Spleen (tissue), 11 donors: ENCODE data around the gene ASIC1. TPM values are rescaled to one million over a fixed set of nuclear protein-coding genes. Genes with fewer than 3 reads are reported as not detected.

ENCODE experiments used
- DNase-seq: peaks from one replicate; pipeline ENCODE4 v3.0.0-alpha.2; 2020
- H3K27ac ChIP-seq, 8 donors: fragments of 200-600 bp; sonication (generic) in 7 of 8; 1 replicate in 4 of 8; 2 replicates in 4 of 8; pipeline versions ENCODE4 v1.5.0 to v1.8.0; 2016 to 2021; ENCODE audit warnings: inconsistent platforms in 4 of 8, mild to moderate bottlenecking in 4 of 8, moderate library complexity in 1 of 8
- H3K27me3 ChIP-seq, 7 donors: fragments of 200-600 bp; sonication (generic) in 6 of 7; replicated peaks in 1 of 7; 1 replicate in 4 of 7; 2 replicates in 3 of 7; pipeline versions ENCODE4 v1.5.0 to v1.8.0; 2016 to 2021; ENCODE audit warnings: inconsistent platforms in 3 of 7, mild to moderate bottlenecking in 1 of 7
- H3K36me3 ChIP-seq, 6 donors: fragments of 200-600 bp; sonication (generic) in 5 of 6; 1 replicate in 4 of 6; 2 replicates in 2 of 6; pipeline versions ENCODE4 v1.5.0 to v1.8.0; 2016 to 2021; ENCODE audit warnings: inconsistent platforms in 2 of 6
- H3K4me1 ChIP-seq, 6 donors: fragments of 200-600 bp; sonication (generic) in 5 of 6; 1 replicate in 3 of 6; 2 replicates in 3 of 6; pipeline versions ENCODE4 v1.5.0 to v1.8.0; 2016 to 2021; ENCODE audit warnings: inconsistent platforms in 3 of 6
- H3K4me3 ChIP-seq, 8 donors: fragments of 200-600 bp; sonication (generic) in 7 of 8; 1 replicate in 4 of 8; 2 replicates in 4 of 8; pipeline versions ENCODE4 v1.5.0 to v1.8.0; 2016 to 2021; ENCODE audit warnings: inconsistent platforms in 4 of 8, mild to moderate bottlenecking in 4 of 8, moderate library complexity in 2 of 8
- H3K9me3 ChIP-seq, 8 donors: fragments of 200-600 bp; sonication (generic) in 7 of 8; 1 replicate in 4 of 8; 2 replicates in 4 of 8; pipeline versions ENCODE4 v1.5.0 to v1.8.0; 2016 to 2021; ENCODE audit warnings: inconsistent platforms in 4 of 8
- POLR2A ChIP-seq, 3 donors: fragments of 450-650 bp; IDR thresholded peaks; one replicate each; pipeline ENCODE4 v1.5.1; 2017; ENCODE audit warnings: antibody characterized with exemption in 3 of 3, mild to moderate bottlenecking in 1 of 3
- POLR2AphosphoS5 ChIP-seq, 3 donors: sonication (generic); formaldehyde crosslinking; IDR thresholded peaks; one replicate each; pipeline ENCODE4 v1.5.1; 2017; ENCODE audit warnings: antibody characterized with exemption in 3 of 3
- WGBS, 5 donors: extraction: QIAGEN DNeasy Blood & Tissue Kit in 3 of 5; methylation state at CpG; one replicate each; pipeline versions ENCODE4 v1.1.5 to v1.1.7; 2013 to 2018; 5-methylcytosine and 5-hydroxymethylcytosine counted together
- intact Hi-C: fragments of 100-400 bp; cut with DNase I; formaldehyde crosslinking; loops from one replicate; pipeline ENCODE4 v1.15.0; 2023; ENCODE audit warnings: low total_unique reads
- polyA plus RNA-seq, 3 donors: library from polyadenylated mRNA; stranded (reverse); fragments of 200-250 nt; gene quantifications; one replicate each; pipeline ENCODE4 v1.2.1, GENCODE V29; 2013
- total RNA-seq, 7 donors: library from RNA; depleted of rRNA in 3 of 7; stranded (reverse); fragments of >200 nt in 3 of 7; fragmentation: NEBNext Ultra II Directional in 4 of 7; extraction: Animal tissue kit (Norgen Biotek cat#: 25700) in 4 of 7; gene quantifications; one replicate each; pipeline versions ENCODE4 v1.1.0 to v1.2.1, GENCODE V29; 2016 to 2021
- TF ChIP-seq, protein P1 (sequence below), 11 experiments: fragments of 200-600 bp in 7 of 11; fragments of 450-650 bp in 4 of 11; sonication (generic) in 4 of 11; IDR thresholded peaks in 8 of 11; conservative IDR thresholded peaks in 3 of 11; 1 replicate in 7 of 11; 2 replicates in 4 of 11; pipeline versions ENCODE4 v1.4.0 to v1.8.0; 2016 to 2021; ENCODE audit warnings: antibody characterized with exemption in 11 of 11, inconsistent platforms in 4 of 11, mild to moderate bottlenecking in 1 of 11
- donor health status: healthy with polysubstance abuse.
- donor health status: DM: no; HTN: no; CAD: no; lungs with moderate emphysema.
- donor health status: DM: no; HTN: no; CAD: no.
- donor health status: Bipolar disorder and iron deficiency.
- donor health status: healthy.
- donor health status: DM: no; HTN: no; CAD: no.
- donor health status: DM: yes; HTN: yes; CAD: no.

ASIC1 gene
- total and polyA plus RNA-seq, 10 donors, result 0.16 to 1.3 (median 0.35) TPM

DNA sequence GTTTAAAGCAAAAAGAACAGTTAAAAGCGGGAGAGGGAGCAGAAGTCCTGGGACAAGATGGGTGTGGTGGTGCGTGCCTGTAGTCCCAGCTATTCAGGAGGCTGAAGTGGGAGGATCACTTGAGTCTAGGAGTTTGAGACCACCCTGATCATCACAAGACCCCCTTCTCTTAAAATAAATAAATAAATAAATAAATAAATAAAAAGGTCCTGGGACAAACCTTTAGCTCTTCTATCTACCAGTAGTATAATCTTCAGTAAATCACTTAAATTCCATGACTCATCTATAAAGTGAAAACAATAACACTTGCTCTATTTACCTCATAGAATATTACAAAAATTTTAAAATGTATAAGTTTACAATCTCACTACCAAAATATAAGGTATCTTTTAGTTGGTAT, 37.9 kb upstream of the ASIC1 start:
- Histone ChIP-seq H3K4me3 (no peak overlapping the region), H3K27me3 (no peaks in the 10 kb centered on the region), H3K36me3 (peaks cover 0 to 19% (median 0%) of the 10 kb centered on the region in 6 donors), H3K27ac (no peak overlapping the region), H3K4me1 (peaks cover 0 to 34% (median 7%) of the 10 kb centered on the region in 6 donors), H3K9me3 (no peaks in the 10 kb centered on the region)
- 93 to 100% (median 95%) methylated on average over 2 of the region's 2 CpGs for WGBS, 5 donors
- no peak for DNase-seq
- intact Hi-C loops, result no loop called here
- TF ChIP-seq POLR2AphosphoS5 (IDR thresholded peaks at IDR 0.05), result no peak
- TF ChIP-seq, protein P1, sequence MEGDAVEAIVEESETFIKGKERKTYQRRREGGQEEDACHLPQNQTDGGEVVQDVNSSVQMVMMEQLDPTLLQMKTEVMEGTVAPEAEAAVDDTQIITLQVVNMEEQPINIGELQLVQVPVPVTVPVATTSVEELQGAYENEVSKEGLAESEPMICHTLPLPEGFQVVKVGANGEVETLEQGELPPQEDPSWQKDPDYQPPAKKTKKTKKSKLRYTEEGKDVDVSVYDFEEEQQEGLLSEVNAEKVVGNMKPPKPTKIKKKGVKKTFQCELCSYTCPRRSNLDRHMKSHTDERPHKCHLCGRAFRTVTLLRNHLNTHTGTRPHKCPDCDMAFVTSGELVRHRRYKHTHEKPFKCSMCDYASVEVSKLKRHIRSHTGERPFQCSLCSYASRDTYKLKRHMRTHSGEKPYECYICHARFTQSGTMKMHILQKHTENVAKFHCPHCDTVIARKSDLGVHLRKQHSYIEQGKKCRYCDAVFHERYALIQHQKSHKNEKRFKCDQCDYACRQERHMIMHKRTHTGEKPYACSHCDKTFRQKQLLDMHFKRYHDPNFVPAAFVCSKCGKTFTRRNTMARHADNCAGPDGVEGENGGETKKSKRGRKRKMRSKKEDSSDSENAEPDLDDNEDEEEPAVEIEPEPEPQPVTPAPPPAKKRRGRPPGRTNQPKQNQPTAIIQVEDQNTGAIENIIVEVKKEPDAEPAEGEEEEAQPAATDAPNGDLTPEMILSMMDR (IDR thresholded peaks at IDR 0.05 in 8 of 11, conservative IDR thresholded peaks at IDR 0.05 in 3 of 11), result no peak
- no peak for TF ChIP-seq POLR2A (IDR thresholded peaks at IDR 0.05)

DNA sequence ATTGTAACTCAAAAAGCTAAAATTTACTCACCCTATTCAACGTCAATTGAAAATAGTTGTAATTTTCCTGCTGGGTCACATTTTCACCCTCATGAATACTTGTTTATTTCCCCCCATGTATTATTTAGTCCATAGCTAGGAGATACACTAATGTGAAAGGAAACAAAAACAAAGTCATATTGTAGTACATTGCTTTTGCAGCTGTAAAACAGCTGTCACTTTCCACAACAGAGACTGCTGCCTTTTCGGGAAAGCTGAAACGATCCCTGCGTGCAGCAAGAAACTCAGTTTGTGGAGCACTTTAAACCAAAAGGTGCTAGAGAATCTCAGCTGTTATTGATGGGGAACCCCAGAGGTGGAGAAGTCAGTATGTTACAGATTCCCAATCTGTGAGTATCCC, 36.4 kb upstream of the ASIC1 start:
- Histone ChIP-seq H3K4me3 (no peak overlapping the region), H3K27ac (no peak overlapping the region), H3K27me3 (no peaks in the 10 kb centered on the region), H3K4me1 (peaks cover 0 to 48% (median 17%) of the 10 kb centered on the region in 6 donors), H3K36me3 (peaks cover 0 to 4% (median 0%) of the 10 kb centered on the region in 6 donors), H3K9me3 (no peaks in the 10 kb centered on the region)
- 86 to 93% (median 92%) methylated on average over 4 of the region's 4 CpGs for WGBS, 5 donors
- TF ChIP-seq POLR2A (IDR thresholded peaks at IDR 0.05) (no peak), POLR2AphosphoS5 (IDR thresholded peaks at IDR 0.05) (no peak)
- TF ChIP-seq, protein P1 (IDR thresholded peaks at IDR 0.05 in 8 of 11, conservative IDR thresholded peaks at IDR 0.05 in 3 of 11), result no peak
- DNase-seq, result no peak
- intact Hi-C loops, result no loop called here

DNA sequence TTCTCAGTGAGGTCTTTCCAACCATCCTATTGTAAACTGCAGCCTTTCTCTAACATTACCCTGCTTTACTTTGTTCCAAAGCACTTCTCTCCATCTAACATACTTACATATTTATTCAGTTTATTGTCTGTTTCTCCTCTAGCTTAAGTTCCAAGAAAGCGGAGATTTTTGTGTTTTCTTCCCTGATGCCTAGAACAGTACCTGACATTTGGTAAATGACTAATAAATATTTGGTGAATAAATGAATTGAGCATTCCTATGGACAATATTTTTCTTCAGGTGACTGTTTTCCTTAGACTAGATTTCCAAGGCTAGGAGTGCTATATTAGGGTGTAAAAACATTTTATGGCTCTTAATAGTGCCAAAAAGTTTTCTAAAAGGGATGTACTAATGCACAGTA, 34.5 kb upstream of the ASIC1 start:
- WGBS, 5 donors, result 98 to 99% (median 98%) methylated on average over 1 of the region's 1 CpG

DNA sequence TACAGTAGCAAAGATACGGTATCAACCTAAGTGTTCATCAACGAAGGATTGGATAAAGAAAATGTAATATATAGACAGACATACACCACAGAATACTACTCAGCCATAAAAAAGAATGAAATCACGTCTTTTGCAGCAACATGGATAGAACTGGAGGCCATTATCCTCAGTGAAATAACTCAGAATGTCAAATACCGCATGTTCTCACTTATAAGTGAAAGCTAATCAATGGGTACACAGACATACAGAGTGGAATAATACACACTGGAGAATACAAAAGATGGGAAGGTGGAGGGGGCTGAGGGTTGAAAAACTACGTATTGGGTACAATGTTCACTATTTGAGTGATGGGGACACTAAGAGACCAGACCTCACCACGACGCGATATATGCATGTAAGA, 33.2 kb upstream of the ASIC1 start:
- TF ChIP-seq POLR2A (IDR thresholded peaks at IDR 0.05) (no peak), POLR2AphosphoS5 (IDR thresholded peaks at IDR 0.05) (no peak)
- TF ChIP-seq, protein P1 (IDR thresholded peaks at IDR 0.05 in 8 of 11, conservative IDR thresholded peaks at IDR 0.05 in 3 of 11), result no peak
- H3K4me1 ChIP-seq, result peaks cover 0 to 29% (median 18%) of the 10 kb centered on the region in 6 donors
- intact Hi-C loops, result no loop called here
- H3K36me3 ChIP-seq, result no peaks in the 10 kb centered on the region
- H3K4me3 ChIP-seq, result peak overlapping the region in 5 of 8 donors; percentile 59 to 79 (median 68)
- H3K9me3 ChIP-seq, result no peaks in the 10 kb centered on the region
- no peak for DNase-seq
- H3K27ac ChIP-seq, result no peak overlapping the region
- H3K27me3 ChIP-seq, result peaks cover 0 to 20% (median 0%) of the 10 kb centered on the region in 7 donors
- WGBS, 5 donors, result 75 to 86% (median 82%) methylated on average over 8 of the region's 8 CpGs

More for the DNA sequence above, 34.5 kb upstream of the ASIC1 start:
- Histone ChIP-seq H3K4me3 (no peak overlapping the region), H3K36me3 (no peaks in the 10 kb centered on the region), H3K27ac (no peak overlapping the region), H3K9me3 (no peaks in the 10 kb centered on the region), H3K4me1 (peaks cover 0 to 36% (median 18%) of the 10 kb centered on the region in 6 donors), H3K27me3 (peaks cover 0 to 8% (median 0%) of the 10 kb centered on the region in 7 donors)
- intact Hi-C loops, result no loop called here
- no peak for DNase-seq
- TF ChIP-seq POLR2A (IDR thresholded peaks at IDR 0.05) (no peak), POLR2AphosphoS5 (IDR thresholded peaks at IDR 0.05) (no peak)
- TF ChIP-seq, protein P1 (IDR thresholded peaks at IDR 0.05 in 8 of 11, conservative IDR thresholded peaks at IDR 0.05 in 3 of 11), result no peak
